Loucy (cell line): ENCODE results near the gene FOS.

Experiments
- CTCF ChIP-seq: fragments of 200-600 bp; sonication (generic); conservative IDR thresholded peaks from 2 replicates; pipeline ENCODE4 v1.5.1; 2014; ENCODE audit warnings: mild to moderate bottlenecking, antibody characterized with exemption, low read length
- EZH2phosphoT487 ChIP-seq: fragments of 200-600 bp; IDR thresholded peaks from 2 replicates; pipeline ENCODE4 v1.6.1; 2018; ENCODE audit warnings: antibody characterized with exemption, mild to moderate bottlenecking, moderate library complexity, borderline replicate concordance

- TF ChIP-seq CTCF: no peak
- TF ChIP-seq EZH2phosphoT487: no peak
These were observed 16.8 kb upstream of the FOS start for GRCh38 chr14:75261820-75262219.
